ENCODE data around the gene UBE2R2.

- no peak for TF ChIP-seq CTCF (conservative IDR thresholded peaks at IDR 0.05)
- no peak for TF ChIP-seq ZFX (IDR thresholded peaks at IDR 0.05)
These were observed 77.4 kb downstream of the UBE2R2 start for GRCh38 chr9:33894316-33894715.

All from C4-2B (cell line).